Upper lobe of left lung (tissue), 6 donors: ENCODE measurements around the gene ADSS1. TPM values are rescaled to one million over a fixed set of nuclear protein-coding genes. Genes with fewer than 3 reads are reported as not detected.
A peak's percentile ranks its signal among the peaks of the same experiment; 100 is the strongest.

ENCODE experiments used
- ATAC-seq, 2 donors: fragments of 200-7000 bp; cut with Tn5 transposase; one replicate each; pipeline ENCODE4 v1.9.1; 2022; ENCODE audit warnings: mild to moderate bottlenecking in 2 of 2, moderate library complexity in 2 of 2; ENCODE audit not compliant: low FRiP score in 2 of 2
- DNase-seq, 2 donors: peaks; one replicate each; pipeline ENCODE4 v3.0.0-alpha.2; 2019 to 2020
- H3K27ac ChIP-seq, 4 donors: fragments of 200-600 bp; sonication (generic); one replicate each; pipeline ENCODE4 v1.5.1; 2016 to 2019
- H3K27me3 ChIP-seq, 4 donors: fragments of 200-600 bp; sonication (generic); one replicate each; pipeline ENCODE4 v1.5.1; 2017 to 2019
- H3K36me3 ChIP-seq, 4 donors: fragments of 200-600 bp; sonication (generic); one replicate each; pipeline ENCODE4 v1.5.1; 2016 to 2019
- H3K4me1 ChIP-seq, 4 donors: fragments of 200-600 bp; sonication (generic); one replicate each; pipeline ENCODE4 v1.5.1; 2018 to 2019
- H3K4me3 ChIP-seq, 4 donors: fragments of 200-600 bp; sonication (generic); one replicate each; pipeline ENCODE4 v1.5.1; 2017 to 2019; ENCODE audit warnings: mild to moderate bottlenecking in 2 of 4, moderate library complexity in 1 of 4
- H3K9me3 ChIP-seq, 4 donors: fragments of 200-600 bp; sonication (generic); one replicate each; pipeline ENCODE4 v1.5.1; 2018 to 2019
- EP300 ChIP-seq, 4 donors: sonication (generic); formaldehyde crosslinking; IDR thresholded peaks; one replicate each; pipeline ENCODE4 v1.5.1; 2017; ENCODE audit warnings: antibody characterized with exemption in 4 of 4, control low read depth in 2 of 4
- POLR2A ChIP-seq, 4 donors: fragments of 450-650 bp; IDR thresholded peaks; one replicate each; pipeline ENCODE4 v1.5.1; 2016 to 2017; ENCODE audit warnings: antibody characterized with exemption in 4 of 4, mild to moderate bottlenecking in 2 of 4
- POLR2AphosphoS5 ChIP-seq, 2 donors: sonication (generic); formaldehyde crosslinking; IDR thresholded peaks; one replicate each; pipeline ENCODE4 v1.5.1; 2017; ENCODE audit warnings: antibody characterized with exemption in 2 of 2
- WGBS, 2 donors: methylation state at CpG; one replicate each; pipeline ENCODE4 v1.1.5; 2017 to 2018; 5-methylcytosine and 5-hydroxymethylcytosine counted together
- total RNA-seq, 6 donors: library from RNA; depleted of rRNA in 4 of 6; stranded (reverse); fragments of >200 nt in 4 of 6; gene quantifications; one replicate each; pipeline versions ENCODE4 v1.1.0 to v1.2.1, GENCODE V29; 2016 to 2021
- TF ChIP-seq, protein P1 (sequence below), 6 experiments: fragments of 450-650 bp in 4 of 6; fragments of 200-600 bp in 2 of 6; sonication (generic) in 2 of 6; IDR thresholded peaks; one replicate each; pipeline ENCODE4 v1.5.1; 2016 to 2019; ENCODE audit warnings: antibody characterized with exemption in 6 of 6
- donor health status: DM: no; HTN: no; CAD: no; lungs with moderate emphysema.
- donor health status: DM: no; HTN: yes; CAD: no; lungs with severe emphysema.

The ADSS1 gene
- total RNA-seq, 6 donors from 2014 or later: 4.9 to 34.6 (median 6.2) TPM

DNA sequence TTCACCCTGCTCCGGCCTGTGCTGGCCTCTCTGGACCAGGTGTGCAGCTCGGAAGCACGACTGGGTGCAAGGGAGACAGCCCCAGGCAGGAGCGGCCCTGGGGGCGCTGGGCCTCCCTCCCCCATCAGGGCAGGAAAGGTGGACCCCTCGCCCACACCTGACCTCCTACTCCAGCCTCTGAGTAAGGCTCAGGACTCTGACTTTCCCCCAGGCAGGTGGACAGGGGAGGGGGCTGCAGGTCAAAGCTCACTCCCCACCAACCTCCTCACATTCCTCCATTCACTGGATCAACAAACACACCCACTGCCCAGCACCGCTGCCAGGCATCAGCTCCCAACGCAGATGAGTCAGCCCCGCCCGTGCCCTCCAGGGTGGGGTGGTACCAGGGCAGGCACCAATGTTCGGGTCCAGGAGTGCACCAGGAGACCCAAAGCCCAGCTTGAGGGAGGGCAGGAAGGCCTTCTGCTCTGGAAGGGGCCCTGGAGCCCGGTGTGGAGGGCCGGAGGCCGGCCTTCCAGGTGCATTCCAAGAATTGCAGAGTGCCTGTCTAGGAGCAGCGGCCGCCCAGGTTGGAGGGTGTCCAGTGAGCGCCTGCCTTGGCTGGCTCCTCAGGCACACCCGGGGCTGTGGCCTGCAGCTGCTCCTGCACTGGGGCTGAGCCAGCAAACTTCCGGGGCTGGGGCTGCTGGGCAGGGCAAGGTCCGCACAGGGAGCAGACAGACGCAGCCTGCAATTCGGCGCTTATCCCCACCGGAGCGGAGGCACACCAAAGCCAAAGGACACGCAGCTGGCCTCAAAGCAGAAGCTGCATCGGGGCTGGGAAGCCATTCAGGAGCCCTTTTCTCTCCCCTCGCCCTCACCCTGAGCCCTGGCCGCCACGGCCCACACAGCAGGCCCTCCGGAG is 36.2 kb upstream of the ADSS1 start:
- peak in 1 of 4 donors; percentile 56 for TF ChIP-seq POLR2A (IDR thresholded peaks at IDR 0.05)
- TF ChIP-seq POLR2AphosphoS5 (IDR thresholded peaks at IDR 0.05): peak in 1 of 2 donors; percentile 41
- TF ChIP-seq, protein P1, sequence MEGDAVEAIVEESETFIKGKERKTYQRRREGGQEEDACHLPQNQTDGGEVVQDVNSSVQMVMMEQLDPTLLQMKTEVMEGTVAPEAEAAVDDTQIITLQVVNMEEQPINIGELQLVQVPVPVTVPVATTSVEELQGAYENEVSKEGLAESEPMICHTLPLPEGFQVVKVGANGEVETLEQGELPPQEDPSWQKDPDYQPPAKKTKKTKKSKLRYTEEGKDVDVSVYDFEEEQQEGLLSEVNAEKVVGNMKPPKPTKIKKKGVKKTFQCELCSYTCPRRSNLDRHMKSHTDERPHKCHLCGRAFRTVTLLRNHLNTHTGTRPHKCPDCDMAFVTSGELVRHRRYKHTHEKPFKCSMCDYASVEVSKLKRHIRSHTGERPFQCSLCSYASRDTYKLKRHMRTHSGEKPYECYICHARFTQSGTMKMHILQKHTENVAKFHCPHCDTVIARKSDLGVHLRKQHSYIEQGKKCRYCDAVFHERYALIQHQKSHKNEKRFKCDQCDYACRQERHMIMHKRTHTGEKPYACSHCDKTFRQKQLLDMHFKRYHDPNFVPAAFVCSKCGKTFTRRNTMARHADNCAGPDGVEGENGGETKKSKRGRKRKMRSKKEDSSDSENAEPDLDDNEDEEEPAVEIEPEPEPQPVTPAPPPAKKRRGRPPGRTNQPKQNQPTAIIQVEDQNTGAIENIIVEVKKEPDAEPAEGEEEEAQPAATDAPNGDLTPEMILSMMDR (IDR thresholded peaks at IDR 0.05): no peak
- DNase-seq (peak; percentile 91 to 93), ATAC-seq (peak; percentile 61 to 88)
- Histone ChIP-seq H3K4me3 (peak overlapping the region in 3 of 4 donors; percentile 19 to 96 (median 83)), H3K36me3 (peaks cover 0 to 7% (median 2%) of the 10 kb centered on the region in 4 donors), H3K4me1 (peaks cover 43 to 61% (median 53%) of the 10 kb centered on the region in 4 donors), H3K27ac (peak overlapping the region; percentile 75 to 89 (median 88)), H3K27me3 (no peaks in the 10 kb centered on the region), H3K9me3 (no peaks in the 10 kb centered on the region)
- WGBS, 2 donors: 28 to 43% methylated on average over 20 to 25 of the region's 31 CpGs

DNA sequence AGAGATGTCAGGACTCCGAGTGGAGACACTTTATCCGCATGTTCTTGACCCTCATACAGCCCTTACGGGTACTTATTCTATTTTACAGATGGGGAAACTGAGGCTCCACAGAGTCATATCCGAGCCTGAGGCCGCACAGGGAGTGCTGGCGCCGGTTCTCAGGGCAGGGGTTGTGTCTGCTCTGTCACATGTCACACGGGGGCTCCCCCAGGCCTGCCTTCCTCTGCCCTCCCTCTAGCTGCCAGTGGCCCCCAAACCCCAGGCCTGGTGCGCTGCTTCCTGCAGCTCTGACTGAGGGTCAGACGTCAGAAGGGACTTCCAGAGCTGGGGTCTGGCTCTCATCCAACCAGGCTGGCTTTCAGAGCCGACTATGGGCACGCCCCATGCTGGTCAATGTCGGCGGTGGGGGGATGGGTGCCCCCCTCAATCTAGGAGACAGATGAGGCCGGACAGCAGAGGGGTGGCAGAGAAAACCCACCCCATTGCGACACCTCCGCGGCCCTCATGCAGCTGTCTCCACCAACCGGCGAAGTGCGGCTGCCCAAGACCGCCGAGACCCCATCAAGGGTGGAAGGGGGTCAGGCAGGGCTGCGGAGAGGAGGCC is 35.4 kb upstream of the ADSS1 start:
- H3K27ac ChIP-seq: peak overlapping the region; percentile 75 to 89 (median 88)
- H3K4me3 ChIP-seq: peak overlapping the region in 3 of 4 donors; percentile 80 to 96 (median 83)
- peak; percentile 56 to 75 for DNase-seq

DNA sequence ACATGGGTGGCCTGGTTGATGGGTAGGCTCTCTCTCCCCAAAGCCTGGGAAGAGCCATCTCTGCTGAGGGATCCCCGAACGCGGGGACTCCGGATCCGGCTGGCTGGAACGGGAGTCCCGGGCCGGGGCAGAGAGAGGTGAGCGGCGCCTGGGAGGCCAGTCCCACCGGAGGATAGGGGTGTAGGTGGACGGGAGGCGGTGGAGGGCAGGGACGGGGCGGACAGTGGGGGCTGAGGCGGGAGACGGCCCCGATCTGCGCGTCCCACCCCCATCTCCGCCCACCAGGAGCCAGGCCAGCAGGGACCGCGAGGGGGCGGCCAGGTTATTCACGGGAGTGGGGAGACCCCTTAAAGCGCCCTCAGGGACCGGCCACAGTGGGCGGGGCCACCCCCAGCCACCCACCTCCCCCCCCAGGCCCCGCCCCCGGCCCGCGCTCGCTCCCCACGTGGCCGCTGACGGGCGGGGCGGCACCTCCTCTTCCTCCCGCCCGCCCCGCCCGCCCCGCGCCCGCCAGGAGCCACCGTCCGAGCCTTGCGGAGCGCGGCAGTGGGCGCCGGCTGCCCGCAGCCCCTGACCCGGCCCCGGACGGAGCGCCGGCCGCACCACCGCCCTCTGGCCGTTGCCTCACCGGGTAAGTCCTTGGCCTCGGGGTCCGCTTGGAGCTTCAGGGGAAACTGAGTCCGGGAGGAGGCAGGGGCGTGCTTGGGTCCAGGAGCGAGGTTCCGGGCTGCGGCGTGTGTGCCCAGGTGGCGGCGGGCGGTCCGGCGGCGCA is 34.7 kb upstream of the ADSS1 start, which contains the start of gene INF2:
TSS of gene INF2 (plus strand) at position 510 of the 772 bp plus-strand sequence. CDS start 11,748 bp downstream, outside the sequence.
- Histone ChIP-seq H3K36me3 (peaks cover 0 to 7% (median 2%) of the 10 kb centered on the region in 4 donors), H3K27me3 (no peaks in the 10 kb centered on the region), H3K27ac (peak within 1 kb of the TSS; percentile 75 to 89 (median 88)), H3K9me3 (no peaks in the 10 kb centered on the region), H3K4me1 (peaks cover 55 to 75% (median 62%) of the 10 kb centered on the region in 4 donors), H3K4me3 (peak within 1 kb of the TSS; percentile 80 to 99 (median 90))
- TF ChIP-seq EP300 (IDR thresholded peaks at IDR 0.05): no peak
- TF ChIP-seq, protein P1 (IDR thresholded peaks at IDR 0.05): no peak
- TF ChIP-seq POLR2AphosphoS5 (IDR thresholded peaks at IDR 0.05): peak in 1 of 2 donors; percentile 18
- TF ChIP-seq POLR2A (IDR thresholded peaks at IDR 0.05): peak in 1 of 4 donors; percentile 50
- peak; percentile 54 to 87 for ATAC-seq
- DNase-seq: peak; percentile 59 to 94
- WGBS, 2 donors: 0 to 10% methylated on average over 3 to 24 of the region's 76 CpGs

More for the DNA sequence above, 35.4 kb upstream of the ADSS1 start:
- H3K27me3 ChIP-seq: no peaks in the 10 kb centered on the region
- peaks cover 50 to 68% (median 56%) of the 10 kb centered on the region in 4 donors for H3K4me1 ChIP-seq
- WGBS, 2 donors: 33 to 56% methylated on average over 8 to 14 of the region's 24 CpGs
- peak in 1 of 2 donors; percentile 36 for ATAC-seq
- H3K9me3 ChIP-seq: no peaks in the 10 kb centered on the region
- no peak for TF ChIP-seq POLR2A (IDR thresholded peaks at IDR 0.05)
- TF ChIP-seq POLR2AphosphoS5 (IDR thresholded peaks at IDR 0.05): no peak
- TF ChIP-seq, protein P1 (IDR thresholded peaks at IDR 0.05): no peak
- no peak for TF ChIP-seq EP300 (IDR thresholded peaks at IDR 0.05)
- H3K36me3 ChIP-seq: peaks cover 0 to 7% (median 2%) of the 10 kb centered on the region in 4 donors

DNA sequence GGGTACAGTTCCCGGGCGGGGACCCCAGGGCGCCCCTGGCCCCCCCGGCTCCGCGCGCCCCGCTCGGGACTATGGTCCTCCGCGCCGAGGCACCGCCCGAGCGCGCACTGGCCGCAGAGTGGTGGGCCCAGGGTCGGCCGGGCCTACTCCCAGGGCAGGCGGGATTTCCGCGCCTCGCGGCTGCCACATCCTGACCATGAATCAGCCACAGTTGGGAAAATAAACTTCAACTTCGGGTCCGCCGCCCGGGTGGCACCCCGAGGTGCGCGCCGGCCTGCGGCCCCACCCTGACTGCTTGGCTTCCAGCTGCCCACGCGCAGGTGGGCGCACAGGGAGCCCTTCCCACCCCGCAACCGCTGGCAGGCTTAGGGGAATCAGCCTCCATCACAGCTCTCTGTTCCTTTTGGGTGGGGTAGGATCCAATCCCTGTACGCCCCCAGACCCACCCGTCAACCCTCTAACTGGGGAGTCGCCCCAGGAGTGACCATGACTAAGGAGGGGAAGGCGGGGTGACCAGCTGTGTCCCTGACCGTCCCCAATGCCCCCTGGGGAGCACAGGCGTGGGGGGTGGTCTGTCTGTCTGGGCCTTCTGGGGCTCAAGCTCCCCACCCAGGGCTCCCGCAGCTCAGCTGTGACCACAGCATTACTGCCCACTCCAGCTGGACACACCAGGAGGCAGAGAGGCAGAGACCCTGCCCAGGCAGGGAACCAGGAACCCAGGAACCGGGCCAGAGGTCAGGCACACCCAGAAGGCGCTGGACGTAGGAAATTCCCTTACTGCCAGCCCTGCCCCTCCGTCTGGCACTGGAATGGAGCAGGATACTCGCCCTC is 33.9 kb upstream of the ADSS1 start:
- H3K4me3 ChIP-seq: peak overlapping the region; percentile 80 to 99 (median 90)
- DNase-seq: peak; percentile 51 to 89
- WGBS, 2 donors: 3 to 14% methylated on average over 12 to 20 of the region's 50 CpGs
- H3K36me3 ChIP-seq: peaks cover 0 to 7% (median 2%) of the 10 kb centered on the region in 4 donors
- H3K4me1 ChIP-seq: peaks cover 63 to 83% (median 70%) of the 10 kb centered on the region in 4 donors
- no peaks in the 10 kb centered on the region for H3K27me3 ChIP-seq
- ATAC-seq: peak in 1 of 2 donors; percentile 30
- no peaks in the 10 kb centered on the region for H3K9me3 ChIP-seq
- TF ChIP-seq POLR2AphosphoS5 (IDR thresholded peaks at IDR 0.05) (peak in 1 of 2 donors; percentile 24), EP300 (IDR thresholded peaks at IDR 0.05) (no peak), POLR2A (IDR thresholded peaks at IDR 0.05) (no peak)
- TF ChIP-seq, protein P1 (IDR thresholded peaks at IDR 0.05): peak in 2 of 6 experiments; percentile 6 to 8
- peak overlapping the region; percentile 75 to 89 (median 88) for H3K27ac ChIP-seq
